H1 (cell line): ENCODE measurements around the gene GBE1. TPM values are rescaled to one million over a fixed set of nuclear protein-coding genes. Genes with fewer than 3 reads are reported as not detected.
A peak's percentile ranks its signal among the peaks of the same experiment; 100 is the strongest.

Source experiments
- CTCF ChIA-PET: fragments of 300-600 bp; sonication (Branson Sonifier 250); formaldehyde crosslinking; loops from one replicate; lab custom pipeline; 2021; ENCODE audit not compliant: partially characterized antibody; lab: Charles Lee
- POLR2A ChIA-PET: fragments of 300-600 bp; sonication (Branson Sonifier 250); formaldehyde crosslinking; loops from one replicate; lab custom pipeline; 2021; ENCODE audit warnings: inconsistent platforms; ENCODE audit not compliant: partially characterized antibody; lab: Charles Lee
- DNase-seq, 2 experiments: peaks; one replicate each; pipeline versions ENCODE4 v3.0.0 to v3.0.0-alpha.2; 2010 to 2022; ENCODE audit warnings: low spot score in 2 of 2, low read depth in 1 of 2, mixed read lengths in 1 of 2
- FAIRE-seq: peaks from 2 replicates; lab custom pipeline; 2011; peaks lifted over from hg19 to GRCh38; lab: Jason Lieb, UNC
- H2AFZ ChIP-seq: 2 replicates; pipeline ENCODE4 v1.8.1; 2012; ENCODE audit warnings: low read length, inconsistent platforms
- H2AK5ac ChIP-seq: 2 replicates; pipeline ENCODE4 v1.6.1; 2013; ENCODE audit warnings: low read depth, low read length
- H2BK120ac ChIP-seq: replicated peaks from 2 replicates; pipeline ENCODE3; 2013; ENCODE audit warnings: low read depth, low read length, inconsistent platforms
- H2BK12ac ChIP-seq: 2 replicates; pipeline ENCODE4 v1.6.1; 2013; ENCODE audit warnings: low read depth, low read length
- H2BK15ac ChIP-seq: 2 replicates; pipeline ENCODE4 v1.6.1; 2013; ENCODE audit warnings: low read length
- H2BK20ac ChIP-seq: 2 replicates; pipeline ENCODE4 v1.6.1; 2013; ENCODE audit warnings: low read length
- H2BK5ac ChIP-seq: 2 replicates; pipeline ENCODE4 v1.6.1; 2013; ENCODE audit warnings: low read depth, low read length
- H3K14ac ChIP-seq: 2 replicates; pipeline ENCODE4 v1.6.1; 2013; ENCODE audit warnings: inconsistent platforms; ENCODE audit not compliant: insufficient read length
- H3K18ac ChIP-seq: 2 replicates; pipeline ENCODE4 v1.6.1; 2013; ENCODE audit warnings: low read length; ENCODE audit errors: extremely low read depth
- H3K23ac ChIP-seq: 2 replicates; pipeline ENCODE4 v1.6.1; 2013; ENCODE audit warnings: inconsistent platforms; ENCODE audit not compliant: insufficient read length
- H3K23me2 ChIP-seq: 2 replicates; pipeline ENCODE4 v1.6.1; 2013; ENCODE audit warnings: low read depth, low read length
- H3K27ac ChIP-seq: 2 replicates; pipeline ENCODE4 v1.6.1; 2011; ENCODE audit warnings: low read depth, low read length, inconsistent platforms
- H3K27me3 ChIP-seq, 4 experiments: replicated peaks in 1 of 4; 1 replicate in 1 of 4; 2 replicates in 3 of 4; pipeline versions ENCODE4 v1.6.1 to v1.8.1; 2011 to 2013; ENCODE audit warnings: low read length in 3 of 4, mild to moderate bottlenecking in 3 of 4, inconsistent platforms in 2 of 4, mixed read lengths in 2 of 4, moderate library complexity in 1 of 4; ENCODE audit not compliant: control insufficient read depth in 3 of 4, insufficient read depth in 3 of 4; ENCODE audit errors: extremely low read depth in 1 of 4
- H3K36me3 ChIP-seq, 4 experiments: 2 replicates each; pipeline versions ENCODE4 v1.6.1 to v1.8.1; 2011 to 2013; ENCODE audit warnings: mild to moderate bottlenecking in 4 of 4, low read length in 3 of 4, moderate library complexity in 2 of 4, control low read depth in 1 of 4, inconsistent platforms in 1 of 4; ENCODE audit not compliant: insufficient read depth in 4 of 4, control insufficient read depth in 2 of 4
- H3K4ac ChIP-seq: replicated peaks from 2 replicates; pipeline ENCODE3; 2013; ENCODE audit warnings: low read length, low read depth, mixed read lengths, inconsistent platforms; ENCODE audit not compliant: insufficient read length
- H3K4me1 ChIP-seq, 4 experiments: replicated peaks in 1 of 4; 1 replicate in 1 of 4; 2 replicates in 3 of 4; pipeline versions ENCODE4 v1.6.1 to v1.8.1; 2011 to 2013; ENCODE audit warnings: low read length in 3 of 4, inconsistent platforms in 2 of 4, mixed read lengths in 1 of 4; ENCODE audit not compliant: insufficient read depth in 4 of 4, control insufficient read depth in 3 of 4
- H3K4me2 ChIP-seq, 2 experiments: 2 replicates each; pipeline versions ENCODE4 v1.6.1 to v1.8.1; 2011 to 2013; ENCODE audit warnings: low read depth in 2 of 2, low read length in 2 of 2, control low read depth in 1 of 2, inconsistent platforms in 1 of 2, mild to moderate bottlenecking in 1 of 2; ENCODE audit not compliant: insufficient read depth in 1 of 2
- H3K4me3 ChIP-seq, 4 experiments: fragments of 200-600, 300-600 bp in 1 of 4; sonication (generic), shearing (Covaris generic), sonication (Bioruptor Twin) in 1 of 4; 2 replicates each; pipeline versions ENCODE4 v1.5.1 to v1.8.1; 2011 to 2016; ENCODE audit warnings: low read length in 4 of 4, low read depth in 3 of 4, control low read depth in 2 of 4, inconsistent platforms in 2 of 4, mild to moderate bottlenecking in 2 of 4, mixed read lengths in 1 of 4, moderate library complexity in 1 of 4; ENCODE audit not compliant: insufficient read depth in 2 of 4; ENCODE audit errors: extremely low read depth in 1 of 4
- H3K56ac ChIP-seq: replicated peaks from 2 replicates; pipeline ENCODE3; 2013; ENCODE audit warnings: low read depth, mild to moderate bottlenecking, mixed read lengths, low read length, inconsistent platforms; ENCODE audit not compliant: insufficient read length
- H3K79me1 ChIP-seq: 2 replicates; pipeline ENCODE4 v1.6.1; 2013; ENCODE audit warnings: low read depth, low read length, control low read depth
- H3K79me2 ChIP-seq, 2 experiments: 2 replicates each; pipeline versions ENCODE4 v1.6.1 to v1.8.1; 2012 to 2013; ENCODE audit warnings: low read length in 2 of 2, mild to moderate bottlenecking in 2 of 2, inconsistent platforms in 1 of 2; ENCODE audit not compliant: insufficient read depth in 2 of 2, control insufficient read depth in 1 of 2
- H3K9ac ChIP-seq, 4 experiments: replicated peaks in 1 of 4; 1 replicate in 1 of 4; 2 replicates in 3 of 4; pipeline versions ENCODE4 v1.6.1 to v1.8.1; 2011 to 2013; ENCODE audit warnings: low read depth in 3 of 4, low read length in 3 of 4, control low read depth in 2 of 4, mild to moderate bottlenecking in 2 of 4, moderate library complexity in 2 of 4, inconsistent platforms in 1 of 4; ENCODE audit errors: extremely low read depth in 1 of 4
- H3K9me3 ChIP-seq, 2 experiments: 2 replicates each; pipeline versions ENCODE4 v1.6.1 to v1.8.1; 2012 to 2013; ENCODE audit warnings: mild to moderate bottlenecking in 2 of 2, moderate library complexity in 2 of 2, control low read depth in 1 of 2, inconsistent platforms in 1 of 2, low read depth in 1 of 2, low read length in 1 of 2, mixed read lengths in 1 of 2; ENCODE audit not compliant: insufficient read depth in 2 of 2
- H4K20me1 ChIP-seq, 2 experiments: replicated peaks in 1 of 2; 2 replicates each; pipeline versions ENCODE3 to v1.8.1; 2011 to 2013; ENCODE audit warnings: inconsistent platforms in 2 of 2, low read length in 2 of 2, mild to moderate bottlenecking in 1 of 2; ENCODE audit not compliant: insufficient read depth in 2 of 2, control insufficient read depth in 1 of 2
- H4K5ac ChIP-seq: 2 replicates; pipeline ENCODE4 v1.6.1; 2013; ENCODE audit warnings: low read length, low read depth, mixed read lengths, inconsistent platforms; ENCODE audit not compliant: insufficient read length
- H4K8ac ChIP-seq: 2 replicates; pipeline ENCODE4 v1.8.0; 2013; ENCODE audit warnings: mild to moderate bottlenecking, moderate library complexity, low read length, inconsistent platforms; ENCODE audit not compliant: insufficient read depth; ENCODE audit errors: extremely low read depth
- H4K91ac ChIP-seq: replicated peaks from 2 replicates; pipeline ENCODE3; 2013; ENCODE audit warnings: low read length, mixed read lengths, inconsistent platforms; ENCODE audit not compliant: insufficient read length
- BACH1 ChIP-seq: IDR thresholded peaks from 2 replicates; pipeline ENCODE4 v1.6.1; 2012; ENCODE audit warnings: low read length, improper control_type of control experiment
- CHD2 ChIP-seq: IDR thresholded peaks from 2 replicates; pipeline ENCODE4 v1.6.1; 2012; ENCODE audit warnings: low read length, improper control_type of control experiment
- CREB1 ChIP-seq: IDR thresholded peaks from 2 replicates; pipeline ENCODE4 v1.6.1; 2012; ENCODE audit warnings: inconsistent platforms
- HDAC6 ChIP-seq: IDR thresholded peaks from one replicate; pipeline ENCODE4 v1.7.1; 2012; ENCODE audit warnings: low read depth, mild to moderate bottlenecking, inconsistent platforms, low read length, moderate library complexity
- JUN ChIP-seq: IDR thresholded peaks from 2 replicates; pipeline ENCODE4 v1.6.1; 2011; ENCODE audit warnings: low read depth, mild to moderate bottlenecking, improper control_type of control experiment, low read length
- RXRA ChIP-seq: IDR thresholded peaks from 2 replicates; pipeline ENCODE4 v1.6.1; 2011; ENCODE audit warnings: low read depth, mild to moderate bottlenecking, low read length, moderate library complexity; ENCODE audit not compliant: insufficient read depth
- SAP30 ChIP-seq: fragments of 300-600 bp; sonication (generic); IDR thresholded peaks from 2 replicates; pipeline ENCODE4 v1.7.1; 2012; ENCODE audit warnings: low read length, moderate library complexity, mild to moderate bottlenecking, inconsistent platforms; ENCODE audit not compliant: insufficient read depth, insufficient replicate concordance
- SP1 ChIP-seq: IDR thresholded peaks from 2 replicates; pipeline ENCODE4 v1.6.1; 2011; ENCODE audit warnings: low read depth, low read length
- TAF7 ChIP-seq: optimal IDR thresholded peaks from 2 replicates; pipeline ENCODE3; 2011; ENCODE audit warnings: low read depth, mild to moderate bottlenecking, inconsistent platforms, low read length, moderate library complexity, borderline replicate concordance
- TEAD4 ChIP-seq: IDR thresholded peaks from 2 replicates; pipeline ENCODE4 v1.6.1; 2012; ENCODE audit warnings: low read depth, low read length, inconsistent platforms, mixed read lengths
- YY1 ChIP-seq: IDR thresholded peaks from 2 replicates; pipeline ENCODE4 v1.6.1; 2011; ENCODE audit warnings: low read depth, mild to moderate bottlenecking, low read length
- WGBS, 2 experiments: shearing (Covaris generic) in 1 of 2; methylation state at CpG; one replicate each; pipeline versions ENCODE4 v1.1.6 to v1.1.7; 2013 to 2015; ENCODE audit warnings: low lambda C conversion rate in 2 of 2, mixed read lengths in 2 of 2, inconsistent platforms in 1 of 2, low coverage in 1 of 2, missing lambda C conversion rate in 1 of 2; ENCODE audit not compliant: insufficient replicate concordance in 2 of 2, insufficient coverage in 1 of 2, insufficient read length in 1 of 2; ENCODE audit errors: extremely low coverage in 1 of 2, missing lambda C conversion rate in 1 of 2; 5-methylcytosine and 5-hydroxymethylcytosine counted together
- polyA plus RNA-seq, 7 experiments: library from polyadenylated mRNA; depleted of rRNA in 3 of 7; stranded (reverse) in 5 of 7; unstranded in 2 of 7; fragments of >200 nt in 5 of 7; fragments of 200-250 nt in 2 of 7; gene quantifications; 1 replicate in 5 of 7; 2 replicates in 1 of 7; 4 replicates in 1 of 7; pipeline versions ENCODE4 v1.2.1 to v1.2.3, GENCODE V29; 2011 to 2013; ENCODE audit warnings: missing spikeins in 2 of 7, mixed read lengths in 2 of 7
- total RNA-seq: library from RNA; stranded (reverse); fragmentation: NEBNext Ultra II Directional; extraction: Animal tissue kit (Norgen Biotek cat#: 25700); gene quantifications from 2 replicates; pipeline ENCODE4 v1.2.1, GENCODE V29; 2021
- TF ChIP-seq, protein P1 (sequence below): IDR thresholded peaks from 2 replicates; pipeline ENCODE4 v1.6.1; 2011; ENCODE audit warnings: low read length, improper control_type of control experiment
- TF ChIP-seq, protein P2 (sequence below): IDR thresholded peaks from 2 replicates; pipeline ENCODE4 v1.6.1; 2012; ENCODE audit warnings: inconsistent platforms

Gene GBE1
- total and polyA plus RNA-seq, 2 of the 8 experiments (the other 6 are each of a cell fraction or from before 2014, with no cell fraction given) = 3.3 to 7.3 TPM

DNA sequence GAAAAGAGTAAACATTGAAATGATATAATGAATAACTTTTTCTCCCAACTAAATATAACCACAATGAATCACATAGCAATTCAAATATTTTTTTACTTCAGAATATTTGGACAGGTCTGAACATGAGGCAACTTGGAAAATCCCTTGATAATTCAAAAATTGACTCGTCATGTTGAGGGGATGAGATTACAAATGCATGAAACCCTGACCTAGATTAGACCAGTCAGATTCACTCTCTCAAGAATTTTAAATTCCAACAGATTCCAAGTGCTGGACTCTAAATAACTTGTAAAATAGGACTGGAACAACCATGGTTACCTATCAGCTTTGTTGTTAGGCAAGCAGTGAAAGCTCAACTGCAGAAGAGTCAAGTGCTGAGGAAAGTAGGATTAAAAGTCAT, 317.5 kb downstream of the GBE1 start:
- no peaks in the 10 kb centered on the region for H3K79me1 ChIP-seq
- CTCF ChIA-PET = no interaction called here
- no peak overlapping the region for H3K4me3 ChIP-seq
- no peak overlapping the region for H3K4ac ChIP-seq
- H3K36me3 ChIP-seq = no peaks in the 10 kb centered on the region
- H2BK12ac ChIP-seq = no peak overlapping the region
- no peak overlapping the region for H3K27ac ChIP-seq
- no peak overlapping the region for H3K18ac ChIP-seq
- no peak overlapping the region for H4K91ac ChIP-seq
- no peaks in the 10 kb centered on the region for H3K4me1 ChIP-seq
- no peaks in the 10 kb centered on the region for H3K79me2 ChIP-seq
- H3K23ac ChIP-seq = no peak overlapping the region
- 100% methylated on average over 1 of the region's 1 CpG; no CpG with 5 or more reads in 1 of the 2 experiments for WGBS, 2 experiments
- no peak overlapping the region for H3K4me2 ChIP-seq
- peak overlapping the region; percentile 76 for H2AFZ ChIP-seq
- no peaks in the 10 kb centered on the region for H3K23me2 ChIP-seq
- no peak overlapping the region for H2BK5ac ChIP-seq
- no peak overlapping the region for H2BK20ac ChIP-seq
- H3K9ac ChIP-seq = no peak overlapping the region
- DNase-seq (no peak), FAIRE-seq (no peak)
- POLR2A ChIA-PET = no interaction called here
- no peak overlapping the region for H2AK5ac ChIP-seq
- no peaks in the 10 kb centered on the region for H3K9me3 ChIP-seq
- no peak overlapping the region for H4K5ac ChIP-seq
- no peaks in the 10 kb centered on the region for H4K20me1 ChIP-seq
- no peaks in the 10 kb centered on the region for H3K27me3 ChIP-seq
- H2BK120ac ChIP-seq = no peak overlapping the region
- no peak overlapping the region for H2BK15ac ChIP-seq
- H3K14ac ChIP-seq = no peak overlapping the region
- no peak overlapping the region for H4K8ac ChIP-seq
- no peak overlapping the region for H3K56ac ChIP-seq
- TF ChIP-seq RXRA (no peak), TEAD4 (no peak), BACH1 (no peak), JUN (no peak), HDAC6 (no peak), YY1 (no peak), SAP30 (no peak), CREB1 (no peak), CHD2 (no peak), SP1 (no peak), TAF7 (no peak)
- TF ChIP-seq, protein P1, sequence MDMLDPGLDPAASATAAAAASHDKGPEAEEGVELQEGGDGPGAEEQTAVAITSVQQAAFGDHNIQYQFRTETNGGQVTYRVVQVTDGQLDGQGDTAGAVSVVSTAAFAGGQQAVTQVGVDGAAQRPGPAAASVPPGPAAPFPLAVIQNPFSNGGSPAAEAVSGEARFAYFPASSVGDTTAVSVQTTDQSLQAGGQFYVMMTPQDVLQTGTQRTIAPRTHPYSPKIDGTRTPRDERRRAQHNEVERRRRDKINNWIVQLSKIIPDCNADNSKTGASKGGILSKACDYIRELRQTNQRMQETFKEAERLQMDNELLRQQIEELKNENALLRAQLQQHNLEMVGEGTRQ = no peak
- TF ChIP-seq, protein P2, sequence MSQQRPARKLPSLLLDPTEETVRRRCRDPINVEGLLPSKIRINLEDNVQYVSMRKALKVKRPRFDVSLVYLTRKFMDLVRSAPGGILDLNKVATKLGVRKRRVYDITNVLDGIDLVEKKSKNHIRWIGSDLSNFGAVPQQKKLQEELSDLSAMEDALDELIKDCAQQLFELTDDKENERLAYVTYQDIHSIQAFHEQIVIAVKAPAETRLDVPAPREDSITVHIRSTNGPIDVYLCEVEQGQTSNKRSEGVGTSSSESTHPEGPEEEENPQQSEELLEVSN = no peak
